ENCODE measurements around the gene SOCS4.
"Not testable (repeated sequence)": the region's sequence is repeated elsewhere in the genome, so short reads cannot be mapped to it uniquely, and the experiment has no call there.

SOCS4 gene

DNA sequence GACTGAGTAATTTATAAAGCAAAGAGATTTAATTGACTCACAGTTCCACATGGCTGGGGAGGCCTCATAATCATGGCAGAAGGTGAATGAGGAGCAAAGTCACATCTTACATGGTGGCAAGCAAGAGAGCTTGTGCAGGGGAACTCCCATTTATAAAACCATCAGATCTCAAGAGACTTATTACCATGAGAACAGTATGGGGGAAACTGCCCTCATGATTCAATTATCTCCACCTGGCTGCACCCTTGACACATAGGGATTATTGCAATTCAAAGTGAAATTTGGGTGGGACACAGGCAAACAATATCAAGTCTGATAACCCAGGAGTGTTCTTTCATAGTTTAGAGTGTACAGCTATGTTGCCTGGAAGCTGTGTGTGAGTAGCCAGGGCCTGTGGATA is 11.0 kb downstream of the SOCS4 start:
- not testable (repeated sequence) for H3K36me3 ChIP-seq (replicated peaks)

DNA sequence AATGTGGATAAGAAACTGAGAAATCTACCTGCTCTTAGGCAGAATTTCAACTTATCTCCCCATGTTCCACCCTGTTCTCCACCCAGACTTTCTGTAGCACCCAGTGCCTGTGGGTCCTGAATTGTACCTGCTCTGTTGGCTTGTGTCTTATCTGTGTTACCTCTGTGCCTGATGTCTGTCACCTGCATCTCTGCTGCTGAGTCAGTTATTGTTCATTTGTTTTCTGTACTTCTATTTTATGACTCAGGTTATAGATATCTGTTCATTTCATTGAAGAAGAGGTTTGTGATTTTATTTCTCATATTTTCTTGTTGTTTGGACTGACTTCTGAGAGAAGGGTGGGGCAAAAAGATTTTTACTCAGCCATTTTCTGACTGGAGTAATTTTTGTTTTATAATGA is 11.7 kb downstream of the SOCS4 start:
- Histone ChIP-seq H3K36me3 (replicated peaks) (peaks cover 8% of the 10 kb centered on the region), H3K4me3 (no peak overlapping the region), H3K4me1 (peaks cover 8% of the 10 kb centered on the region; the same call in 1 of the 2 replicates), H3K27me3 (ENCODE audit: low read depth) (no peaks in the 10 kb centered on the region), H3K9me3 (no peaks in the 10 kb centered on the region)
- in situ Hi-C loops (cut with MboI; ENCODE audit: low sequenced_read_pairs): no loop called here
- no peak for DNase-seq (ENCODE audit: low spot score in 2 of 2)

More for the DNA sequence above, 11.0 kb downstream of the SOCS4 start:
- in situ Hi-C loops (cut with MboI; ENCODE audit: low sequenced_read_pairs); H3K4me1 ChIP-seq; H3K27me3 ChIP-seq (ENCODE audit: low read depth); DNase-seq (ENCODE audit: low spot score in 2 of 2); H3K9me3 ChIP-seq; H3K4me3 ChIP-seq: not testable (repeated sequence)

DNA sequence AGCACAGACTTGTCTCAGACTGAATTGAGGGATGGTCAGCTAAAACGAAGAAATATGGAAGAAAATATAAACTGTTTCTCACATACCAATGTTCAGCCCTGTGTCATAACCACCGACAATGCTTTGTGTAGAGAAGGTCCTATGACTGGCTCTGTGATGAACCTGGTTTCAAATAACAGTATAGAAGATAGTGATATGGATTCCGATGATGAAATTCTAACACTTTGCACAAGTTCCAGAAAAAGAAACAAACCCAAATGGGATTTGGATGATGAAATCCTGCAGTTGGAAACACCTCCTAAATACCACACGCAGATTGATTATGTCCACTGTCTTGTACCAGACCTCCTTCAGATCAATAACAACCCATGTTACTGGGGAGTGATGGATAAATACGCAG is 16.5 kb downstream of the SOCS4 start:
- peaks cover 8% of the 10 kb centered on the region; the same call in 1 of the 2 replicates for H3K4me1 ChIP-seq
- H3K9me3 ChIP-seq: no peaks in the 10 kb centered on the region
- no peak for DNase-seq (ENCODE audit: low spot score in 2 of 2)
- H3K36me3 ChIP-seq (replicated peaks): peaks cover 4% of the 10 kb centered on the region
- H3K4me3 ChIP-seq: no peak overlapping the region
- H3K27me3 ChIP-seq (ENCODE audit: low read depth): no peaks in the 10 kb centered on the region
- in situ Hi-C loops (cut with MboI; ENCODE audit: low sequenced_read_pairs): no loop called here

DNA sequence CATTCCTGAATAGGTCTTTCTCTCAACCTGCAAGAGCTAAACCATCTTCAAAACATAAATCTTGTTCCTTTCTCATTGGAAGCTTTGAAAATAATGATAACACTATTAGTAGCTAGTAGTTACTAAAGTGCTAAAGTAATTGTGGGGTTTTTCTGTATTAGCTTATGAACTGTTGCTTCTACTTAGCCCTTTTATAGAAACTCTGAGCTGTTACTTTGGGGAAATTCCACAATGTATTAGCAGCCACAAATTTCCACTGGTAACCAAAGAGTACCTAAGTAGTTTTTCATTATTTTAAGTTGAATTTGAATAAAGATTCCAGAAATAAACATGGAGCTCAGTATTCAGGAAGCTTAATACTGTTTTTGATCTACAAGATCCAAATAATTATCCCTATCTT is 18.1 kb downstream of the SOCS4 start:
- H3K4me1 ChIP-seq: peaks cover 8% of the 10 kb centered on the region; the same call in 1 of the 2 replicates
- no peaks in the 10 kb centered on the region for H3K9me3 ChIP-seq
- DNase-seq (ENCODE audit: low spot score in 2 of 2): no peak
- in situ Hi-C loops (cut with MboI; ENCODE audit: low sequenced_read_pairs): no loop called here
- no peaks in the 10 kb centered on the region for H3K27me3 ChIP-seq (ENCODE audit: low read depth)
- no peak overlapping the region for H3K4me3 ChIP-seq
- H3K36me3 ChIP-seq (replicated peaks): peaks cover 4% of the 10 kb centered on the region

DNA sequence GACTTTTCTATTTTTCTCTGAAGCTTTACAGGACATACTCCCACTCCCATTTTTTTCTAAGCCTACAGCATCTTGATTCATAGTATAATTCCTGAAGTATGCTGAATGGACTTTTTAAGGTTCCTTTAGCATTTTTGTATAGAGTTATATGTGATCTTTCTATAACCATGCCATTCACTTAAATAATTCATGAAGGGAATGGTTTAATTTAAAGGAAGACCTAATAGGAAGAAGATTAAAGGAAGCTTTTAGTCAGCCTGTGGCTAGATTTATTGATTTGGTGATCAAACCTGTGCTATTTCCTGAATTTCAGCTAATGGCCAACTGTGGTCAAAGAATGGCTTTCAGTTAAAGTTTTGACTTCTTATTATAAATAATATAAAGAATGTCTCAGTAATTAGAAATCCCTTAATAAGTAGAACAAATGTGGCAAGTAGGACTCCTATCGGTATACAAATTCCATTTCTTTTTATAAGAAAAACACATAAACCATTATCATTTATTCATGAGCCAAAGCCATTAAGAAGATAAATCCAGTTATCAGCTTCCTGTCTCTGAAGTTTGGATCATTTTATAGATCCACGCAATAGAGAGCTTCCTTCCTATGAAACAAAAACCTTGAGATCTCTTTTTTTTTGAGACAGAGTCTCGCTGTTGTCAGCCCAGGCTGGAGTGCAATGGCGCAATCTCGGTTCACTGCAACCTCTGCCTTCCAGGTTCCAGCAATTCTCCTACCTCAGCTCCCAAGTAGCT is 20.4 kb downstream of the SOCS4 start:
- Histone ChIP-seq H3K27me3 (ENCODE audit: low read depth) (no peaks in the 10 kb centered on the region), H3K4me1 (peaks cover 6% of the 10 kb centered on the region), H3K9me3 (no peaks in the 10 kb centered on the region), H3K36me3 (replicated peaks) (peaks cover 8% of the 10 kb centered on the region), H3K4me3 (no peak overlapping the region)
- no peak for DNase-seq (ENCODE audit: low spot score in 2 of 2)
- in situ Hi-C loops (cut with MboI; ENCODE audit: low sequenced_read_pairs): no loop called here

DNA sequence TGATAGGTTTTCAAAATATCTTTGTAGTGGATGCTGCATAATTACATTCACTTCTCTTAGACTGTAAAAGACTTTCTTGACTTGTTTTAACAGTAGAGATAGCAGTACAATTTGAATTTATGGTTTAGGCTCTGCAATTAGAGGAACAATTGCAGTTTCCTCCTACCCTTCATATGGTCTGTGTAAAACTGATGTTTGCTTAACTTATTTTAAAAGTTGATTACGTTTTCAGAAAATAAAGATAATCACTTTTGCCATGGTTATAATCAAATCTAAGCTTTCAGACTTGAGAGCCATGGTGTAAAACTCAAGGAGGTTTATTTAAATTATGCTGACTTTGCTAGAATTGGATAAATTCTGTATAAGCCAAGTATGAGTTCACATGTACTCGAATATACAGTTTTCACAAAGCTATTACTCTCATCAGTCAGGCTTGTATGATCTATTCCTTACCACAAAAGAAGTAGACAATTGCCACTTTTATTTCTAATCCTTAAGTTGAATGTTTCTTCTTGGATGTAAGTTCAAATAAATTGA is 21.9 kb downstream of the SOCS4 start:
- DNase-seq (ENCODE audit: low spot score in 2 of 2): no peak
- no peaks in the 10 kb centered on the region for H3K9me3 ChIP-seq
- H3K4me1 ChIP-seq: peaks cover 19% of the 10 kb centered on the region
- in situ Hi-C loops (cut with MboI; ENCODE audit: low sequenced_read_pairs): no loop called here
- no peak overlapping the region for H3K4me3 ChIP-seq
- peaks cover 10% of the 10 kb centered on the region for H3K36me3 ChIP-seq (replicated peaks)
- H3K27me3 ChIP-seq (ENCODE audit: low read depth): no peaks in the 10 kb centered on the region

DNA sequence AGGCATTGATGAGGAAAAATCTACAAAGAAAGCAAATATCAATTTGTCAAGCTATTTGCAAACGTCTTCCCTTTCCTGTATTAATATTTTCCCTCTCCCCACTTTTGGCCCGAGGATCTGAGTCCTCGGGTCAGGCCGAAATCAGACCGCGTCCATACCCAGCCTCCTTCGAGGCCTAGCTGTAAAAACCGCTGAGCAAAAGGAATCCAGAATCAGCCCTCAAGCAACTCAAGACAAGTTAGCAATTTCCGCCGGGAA is 24.1 kb downstream of the SOCS4 start:
- Histone ChIP-seq H3K4me3 (peak overlapping the region; percentile 100), H3K9me3 (no peaks in the 10 kb centered on the region), H3K36me3 (replicated peaks) (peaks cover 26% of the 10 kb centered on the region), H3K27me3 (ENCODE audit: low read depth) (no peaks in the 10 kb centered on the region), H3K4me1 (peaks cover 23% of the 10 kb centered on the region)
- in situ Hi-C loops (cut with MboI; ENCODE audit: low sequenced_read_pairs): no loop called here
- DNase-seq (ENCODE audit: low spot score in 2 of 2): no peak

DNA sequence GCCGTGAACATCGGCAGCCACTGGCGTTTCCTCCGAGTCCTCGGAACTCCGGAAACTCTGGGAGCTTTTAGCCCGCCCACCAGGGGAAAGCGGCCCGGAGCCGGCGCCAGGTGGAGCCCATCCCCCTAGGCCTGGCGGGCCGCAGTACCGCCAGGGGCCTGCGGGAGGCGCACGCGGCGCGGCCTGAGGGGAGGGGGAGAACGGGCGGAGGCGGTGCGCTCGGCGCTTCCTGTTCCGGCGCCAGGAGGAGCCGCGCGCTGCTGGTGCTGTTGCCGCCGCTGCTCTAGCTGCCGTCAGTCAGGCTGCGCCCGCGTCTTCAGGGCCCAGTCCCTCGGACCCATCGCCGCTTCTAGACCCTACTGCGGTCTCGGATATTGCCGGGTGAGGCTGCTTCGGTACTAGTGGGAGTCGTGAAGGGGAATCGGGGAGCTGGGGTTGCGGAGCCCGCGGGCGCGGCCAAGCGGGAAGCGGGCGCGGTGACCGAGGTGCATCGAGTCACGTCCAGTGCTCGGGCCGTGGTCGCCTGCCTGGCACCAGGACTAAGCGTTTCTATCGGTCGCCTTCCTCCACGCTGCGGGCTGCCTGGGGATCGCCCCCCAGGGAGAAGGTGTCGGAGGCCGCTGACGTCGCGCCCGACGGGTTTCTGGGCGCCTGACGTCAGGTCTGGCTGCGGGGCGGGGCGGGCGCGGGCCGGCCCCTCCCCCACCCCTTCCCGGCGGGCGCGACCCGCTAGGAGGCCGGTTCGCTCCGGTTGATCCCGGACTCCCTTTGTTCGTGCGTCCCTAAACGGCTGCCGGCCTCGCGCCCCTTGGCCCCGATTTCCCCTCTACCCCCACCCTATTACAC is 24.6 kb downstream of the SOCS4 start, which contains the start of gene MAPK1IP1L:
MAPK1IP1L (plus strand) TSS at position 225 of the 846 bp plus-strand sequence. CDS start 10,037 bp downstream, outside the sequence.
- DNase-seq (ENCODE audit: low spot score in 2 of 2): peak; percentile 82 to 94
- H3K4me3 ChIP-seq: peak within 1 kb of the TSS; percentile 100
- in situ Hi-C loops (cut with MboI; ENCODE audit: low sequenced_read_pairs): no loop called here
- peaks cover 23% of the 10 kb centered on the region for H3K4me1 ChIP-seq
- H3K36me3 ChIP-seq (replicated peaks): peaks cover 30% of the 10 kb centered on the region
- no peaks in the 10 kb centered on the region for H3K27me3 ChIP-seq (ENCODE audit: low read depth)
- no peaks in the 10 kb centered on the region for H3K9me3 ChIP-seq

DNA sequence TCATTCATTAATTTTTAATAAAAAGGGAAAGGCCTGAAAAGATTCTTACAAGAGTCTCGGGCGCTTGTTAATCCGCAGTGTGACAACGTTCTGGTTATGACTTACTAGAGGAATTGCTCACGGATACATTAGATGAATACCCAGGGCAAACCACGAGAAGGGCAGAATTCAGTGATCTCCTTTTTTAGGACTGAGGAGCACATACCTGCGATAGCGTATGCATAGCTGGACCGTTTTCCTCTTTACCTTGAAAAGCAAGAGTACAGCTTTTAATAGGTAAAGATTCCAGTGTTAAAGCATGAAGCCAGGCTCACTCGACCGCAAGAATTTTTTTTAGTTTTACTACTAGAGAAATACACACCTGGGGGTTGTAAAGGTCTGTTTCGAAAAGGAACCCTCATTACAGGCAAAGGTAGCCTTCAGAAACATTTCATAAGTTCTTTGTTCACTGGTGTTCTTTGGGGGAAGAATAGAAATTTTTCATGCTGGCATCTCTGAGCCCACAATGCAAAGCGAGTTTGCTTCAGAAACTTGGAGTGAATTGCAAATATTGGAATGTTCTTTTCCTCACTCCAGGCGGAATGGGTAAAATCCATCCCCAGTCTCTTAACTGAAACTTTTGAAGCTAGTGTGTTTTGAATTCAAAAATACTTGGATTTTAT is 25.4 kb downstream of the SOCS4 start:
- Histone ChIP-seq H3K4me1 (peaks cover 23% of the 10 kb centered on the region), H3K9me3 (no peaks in the 10 kb centered on the region), H3K36me3 (replicated peaks) (peaks cover 30% of the 10 kb centered on the region), H3K4me3 (peak overlapping the region; percentile 100), H3K27me3 (ENCODE audit: low read depth) (no peaks in the 10 kb centered on the region)
- peak in 1 of 2 experiments; percentile 42 for DNase-seq (ENCODE audit: low spot score in 2 of 2)
- in situ Hi-C loops (cut with MboI; ENCODE audit: low sequenced_read_pairs): no loop called here

DNA sequence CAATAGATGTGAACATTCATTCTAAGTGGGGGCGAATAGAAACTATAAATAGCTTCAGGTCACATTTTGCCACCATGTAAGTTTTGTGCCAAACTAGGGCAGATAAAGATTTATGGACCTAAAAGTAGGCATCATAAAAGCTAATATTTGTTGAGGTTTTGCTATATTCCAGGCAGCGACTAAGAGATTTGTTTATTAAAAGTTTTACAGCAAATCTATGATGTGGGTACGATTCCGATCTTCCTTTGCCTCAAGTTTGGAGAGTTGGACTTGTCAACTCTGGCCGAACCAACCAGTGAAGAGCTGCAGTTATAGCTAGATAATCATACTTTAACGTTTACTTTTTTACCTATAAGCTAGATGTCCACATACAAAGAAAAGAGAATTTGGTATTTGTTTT is 26.0 kb downstream of the SOCS4 start:
- H3K4me3 ChIP-seq: peak overlapping the region; percentile 100
- H3K36me3 ChIP-seq (replicated peaks): peaks cover 30% of the 10 kb centered on the region
- in situ Hi-C loops (cut with MboI; ENCODE audit: low sequenced_read_pairs): no loop called here

DNA sequence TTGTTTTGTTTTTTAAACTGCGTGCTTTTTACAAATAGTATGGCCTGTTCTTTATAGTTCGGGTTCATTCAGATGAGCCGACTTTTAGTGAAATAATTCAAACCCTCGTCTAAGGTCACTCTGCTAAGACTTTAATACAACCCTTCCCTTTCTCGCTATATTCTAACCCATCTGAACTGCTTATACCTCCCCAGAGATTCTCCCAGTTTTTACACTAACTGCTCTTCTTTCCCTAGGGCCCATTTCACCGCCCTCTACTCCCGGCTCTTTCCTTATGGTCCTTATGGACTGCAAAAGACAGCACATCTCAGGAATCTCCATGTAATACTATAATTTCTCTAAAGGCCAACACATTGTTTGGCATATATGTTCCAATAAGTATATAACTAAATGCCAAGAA is 26.5 kb downstream of the SOCS4 start:
- in situ Hi-C loops (cut with MboI; ENCODE audit: low sequenced_read_pairs): no loop called here
- Histone ChIP-seq H3K4me1 (peaks cover 23% of the 10 kb centered on the region), H3K36me3 (replicated peaks) (peaks cover 30% of the 10 kb centered on the region), H3K9me3 (no peaks in the 10 kb centered on the region), H3K27me3 (ENCODE audit: low read depth) (no peaks in the 10 kb centered on the region), H3K4me3 (peak overlapping the region; percentile 100)
- no peak for DNase-seq (ENCODE audit: low spot score in 2 of 2)

More for the DNA sequence above, 26.0 kb downstream of the SOCS4 start:
- H3K9me3 ChIP-seq: no peaks in the 10 kb centered on the region
- peaks cover 23% of the 10 kb centered on the region for H3K4me1 ChIP-seq
- no peaks in the 10 kb centered on the region for H3K27me3 ChIP-seq (ENCODE audit: low read depth)
- DNase-seq (ENCODE audit: low spot score in 2 of 2): no peak

DNA sequence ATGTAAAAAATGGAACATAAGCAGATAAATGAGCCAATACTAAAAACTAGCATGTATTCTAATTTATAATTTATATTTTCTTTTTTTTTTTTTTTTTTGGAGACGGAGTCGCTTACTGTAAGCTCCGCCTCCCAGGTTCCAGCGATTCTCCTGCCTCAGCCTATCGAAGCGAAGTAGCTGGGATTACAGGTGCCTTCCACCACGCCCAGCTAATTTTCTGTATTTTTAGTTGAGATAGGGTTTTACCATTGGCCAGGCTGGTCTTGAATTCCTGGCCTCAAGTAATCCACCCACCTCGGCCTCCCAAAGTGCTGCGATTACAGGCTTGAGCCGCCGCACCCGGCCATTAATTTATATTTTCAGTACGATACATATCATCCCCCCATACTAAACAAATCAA is 27.1 kb downstream of the SOCS4 start:
- in situ Hi-C loops (cut with MboI; ENCODE audit: low sequenced_read_pairs): no loop called here
- H3K36me3 ChIP-seq (replicated peaks): peaks cover 30% of the 10 kb centered on the region
- H3K27me3 ChIP-seq (ENCODE audit: low read depth): no peaks in the 10 kb centered on the region
- H3K4me1 ChIP-seq: peaks cover 23% of the 10 kb centered on the region
- no peaks in the 10 kb centered on the region for H3K9me3 ChIP-seq
- H3K4me3 ChIP-seq: no peak overlapping the region
- no peak for DNase-seq (ENCODE audit: low spot score in 2 of 2)

DNA sequence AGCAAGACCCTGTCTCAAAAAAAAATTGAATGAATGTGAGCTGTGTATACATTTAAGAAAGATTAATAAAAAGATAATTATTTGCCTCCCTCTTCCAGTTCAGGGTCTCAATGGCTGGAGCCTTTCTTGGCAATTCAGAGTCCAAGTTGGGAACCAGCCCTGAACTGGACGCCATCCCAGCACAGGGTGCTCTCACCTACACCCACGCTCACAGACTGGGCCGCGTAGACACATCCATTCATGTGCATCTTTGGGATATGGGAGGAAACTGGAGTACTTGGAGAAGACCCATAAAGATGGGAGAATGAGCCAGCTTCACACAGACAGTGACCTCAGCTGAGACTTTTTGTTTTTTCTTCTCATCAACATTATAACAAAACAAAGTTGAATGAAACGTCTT is 30.9 kb downstream of the SOCS4 start:
- Histone ChIP-seq H3K9me3 (no peaks in the 10 kb centered on the region), H3K4me1 (peaks cover 13% of the 10 kb centered on the region), H3K4me3 (no peak overlapping the region), H3K36me3 (replicated peaks) (peaks cover 60% of the 10 kb centered on the region), H3K27me3 (ENCODE audit: low read depth) (no peaks in the 10 kb centered on the region)
- no peak for DNase-seq (ENCODE audit: low spot score in 2 of 2)
- in situ Hi-C loops (cut with MboI; ENCODE audit: low sequenced_read_pairs): no loop called here

Measured in HAP-1 (cell line).